Measurements from ENCODE around the gene DHRSX. TPM values are rescaled to one million over a fixed set of nuclear protein-coding genes. Genes with fewer than 3 reads are reported as not detected.

Gene DHRSX
- total and polyA plus RNA-seq, 2 of the 8 experiments (the other 6 are each of a cell fraction or from before 2014, with no cell fraction given), result 35.1 to 43.4 TPM

GRCh38 chrX:2230457-2230856 is 270.3 kb downstream of the DHRSX start (continued):
- TF ChIP-seq, protein P1, sequence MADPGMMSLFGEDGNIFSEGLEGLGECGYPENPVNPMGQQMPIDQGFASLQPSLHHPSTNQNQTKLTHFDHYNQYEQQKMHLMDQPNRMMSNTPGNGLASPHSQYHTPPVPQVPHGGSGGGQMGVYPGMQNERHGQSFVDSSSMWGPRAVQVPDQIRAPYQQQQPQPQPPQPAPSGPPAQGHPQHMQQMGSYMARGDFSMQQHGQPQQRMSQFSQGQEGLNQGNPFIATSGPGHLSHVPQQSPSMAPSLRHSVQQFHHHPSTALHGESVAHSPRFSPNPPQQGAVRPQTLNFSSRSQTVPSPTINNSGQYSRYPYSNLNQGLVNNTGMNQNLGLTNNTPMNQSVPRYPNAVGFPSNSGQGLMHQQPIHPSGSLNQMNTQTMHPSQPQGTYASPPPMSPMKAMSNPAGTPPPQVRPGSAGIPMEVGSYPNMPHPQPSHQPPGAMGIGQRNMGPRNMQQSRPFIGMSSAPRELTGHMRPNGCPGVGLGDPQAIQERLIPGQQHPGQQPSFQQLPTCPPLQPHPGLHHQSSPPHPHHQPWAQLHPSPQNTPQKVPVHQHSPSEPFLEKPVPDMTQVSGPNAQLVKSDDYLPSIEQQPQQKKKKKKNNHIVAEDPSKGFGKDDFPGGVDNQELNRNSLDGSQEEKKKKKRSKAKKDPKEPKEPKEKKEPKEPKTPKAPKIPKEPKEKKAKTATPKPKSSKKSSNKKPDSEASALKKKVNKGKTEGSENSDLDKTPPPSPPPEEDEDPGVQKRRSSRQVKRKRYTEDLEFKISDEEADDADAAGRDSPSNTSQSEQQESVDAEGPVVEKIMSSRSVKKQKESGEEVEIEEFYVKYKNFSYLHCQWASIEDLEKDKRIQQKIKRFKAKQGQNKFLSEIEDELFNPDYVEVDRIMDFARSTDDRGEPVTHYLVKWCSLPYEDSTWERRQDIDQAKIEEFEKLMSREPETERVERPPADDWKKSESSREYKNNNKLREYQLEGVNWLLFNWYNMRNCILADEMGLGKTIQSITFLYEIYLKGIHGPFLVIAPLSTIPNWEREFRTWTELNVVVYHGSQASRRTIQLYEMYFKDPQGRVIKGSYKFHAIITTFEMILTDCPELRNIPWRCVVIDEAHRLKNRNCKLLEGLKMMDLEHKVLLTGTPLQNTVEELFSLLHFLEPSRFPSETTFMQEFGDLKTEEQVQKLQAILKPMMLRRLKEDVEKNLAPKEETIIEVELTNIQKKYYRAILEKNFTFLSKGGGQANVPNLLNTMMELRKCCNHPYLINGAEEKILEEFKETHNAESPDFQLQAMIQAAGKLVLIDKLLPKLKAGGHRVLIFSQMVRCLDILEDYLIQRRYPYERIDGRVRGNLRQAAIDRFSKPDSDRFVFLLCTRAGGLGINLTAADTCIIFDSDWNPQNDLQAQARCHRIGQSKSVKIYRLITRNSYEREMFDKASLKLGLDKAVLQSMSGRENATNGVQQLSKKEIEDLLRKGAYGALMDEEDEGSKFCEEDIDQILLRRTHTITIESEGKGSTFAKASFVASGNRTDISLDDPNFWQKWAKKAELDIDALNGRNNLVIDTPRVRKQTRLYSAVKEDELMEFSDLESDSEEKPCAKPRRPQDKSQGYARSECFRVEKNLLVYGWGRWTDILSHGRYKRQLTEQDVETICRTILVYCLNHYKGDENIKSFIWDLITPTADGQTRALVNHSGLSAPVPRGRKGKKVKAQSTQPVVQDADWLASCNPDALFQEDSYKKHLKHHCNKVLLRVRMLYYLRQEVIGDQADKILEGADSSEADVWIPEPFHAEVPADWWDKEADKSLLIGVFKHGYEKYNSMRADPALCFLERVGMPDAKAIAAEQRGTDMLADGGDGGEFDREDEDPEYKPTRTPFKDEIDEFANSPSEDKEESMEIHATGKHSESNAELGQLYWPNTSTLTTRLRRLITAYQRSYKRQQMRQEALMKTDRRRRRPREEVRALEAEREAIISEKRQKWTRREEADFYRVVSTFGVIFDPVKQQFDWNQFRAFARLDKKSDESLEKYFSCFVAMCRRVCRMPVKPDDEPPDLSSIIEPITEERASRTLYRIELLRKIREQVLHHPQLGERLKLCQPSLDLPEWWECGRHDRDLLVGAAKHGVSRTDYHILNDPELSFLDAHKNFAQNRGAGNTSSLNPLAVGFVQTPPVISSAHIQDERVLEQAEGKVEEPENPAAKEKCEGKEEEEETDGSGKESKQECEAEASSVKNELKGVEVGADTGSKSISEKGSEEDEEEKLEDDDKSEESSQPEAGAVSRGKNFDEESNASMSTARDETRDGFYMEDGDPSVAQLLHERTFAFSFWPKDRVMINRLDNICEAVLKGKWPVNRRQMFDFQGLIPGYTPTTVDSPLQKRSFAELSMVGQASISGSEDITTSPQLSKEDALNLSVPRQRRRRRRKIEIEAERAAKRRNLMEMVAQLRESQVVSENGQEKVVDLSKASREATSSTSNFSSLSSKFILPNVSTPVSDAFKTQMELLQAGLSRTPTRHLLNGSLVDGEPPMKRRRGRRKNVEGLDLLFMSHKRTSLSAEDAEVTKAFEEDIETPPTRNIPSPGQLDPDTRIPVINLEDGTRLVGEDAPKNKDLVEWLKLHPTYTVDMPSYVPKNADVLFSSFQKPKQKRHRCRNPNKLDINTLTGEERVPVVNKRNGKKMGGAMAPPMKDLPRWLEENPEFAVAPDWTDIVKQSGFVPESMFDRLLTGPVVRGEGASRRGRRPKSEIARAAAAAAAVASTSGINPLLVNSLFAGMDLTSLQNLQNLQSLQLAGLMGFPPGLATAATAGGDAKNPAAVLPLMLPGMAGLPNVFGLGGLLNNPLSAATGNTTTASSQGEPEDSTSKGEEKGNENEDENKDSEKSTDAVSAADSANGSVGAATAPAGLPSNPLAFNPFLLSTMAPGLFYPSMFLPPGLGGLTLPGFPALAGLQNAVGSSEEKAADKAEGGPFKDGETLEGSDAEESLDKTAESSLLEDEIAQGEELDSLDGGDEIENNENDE (IDR thresholded peaks at IDR 0.05; ENCODE audit: insufficient replicate concordance, low read length), result no peak
- TF ChIP-seq JUN (IDR thresholded peaks at IDR 0.05; ENCODE audit: low read depth, low read length) (no peak), FOSL1 (IDR thresholded peaks at IDR 0.05; ENCODE audit: insufficient read depth, low read depth, low read length) (no peak), EP300 (IDR thresholded peaks at IDR 0.05; ENCODE audit: borderline replicate concordance in 1 of 2, low read depth in 2 of 2, low read length in 2 of 2) (no peak), CREB1 (IDR thresholded peaks at IDR 0.05) (no peak), GABPA (IDR thresholded peaks at IDR 0.05; ENCODE audit: borderline replicate concordance, insufficient read depth, low read length) (no peak), EGR1 (IDR thresholded peaks at IDR 0.05; ENCODE audit: borderline replicate concordance, low read depth, low read length) (no peak)
